A549 (cell line): Measurements from ENCODE around the gene APRT.

Experiments used
- CBX2 ChIP-seq: fragments of 200-600 bp; sonication (generic); IDR thresholded peaks from 2 replicates; pipeline ENCODE4 v1.6.1; 2016; ENCODE audit warnings: low read depth, mild to moderate bottlenecking, borderline replicate concordance
- CHD2 ChIP-seq: fragments of 150-350 bp; IDR thresholded peaks from 2 replicates; pipeline ENCODE4 v1.6.1; 2014; ENCODE audit warnings: low read length; ENCODE audit not compliant: partially characterized antibody
- CTCF ChIP-seq: fragments of >200 bp; sonication (Bioruptor Twin); formaldehyde crosslinking; IDR thresholded peaks from 3 replicates; pipeline ENCODE4 v1.5.1; 2016
- EP300 ChIP-seq, 2 experiments: fragments of >200 bp; sonication (Bioruptor Twin); formaldehyde crosslinking; IDR thresholded peaks; 2 replicates in 1 of 2; 3 replicates in 1 of 2; pipeline ENCODE4 v1.6.1; 2016 to 2017
- HMGXB4 ChIP-seq: fragments of 250-450 bp; sonication (Bioruptor Pico); IDR thresholded peaks from 2 replicates; pipeline ENCODE4 v1.5.0; 2021; ENCODE audit warnings: mild to moderate bottlenecking, moderate library complexity, borderline replicate concordance
- KDM5A ChIP-seq: fragments of 200-600 bp; sonication (generic); IDR thresholded peaks from 2 replicates; pipeline ENCODE4 v1.6.1; 2016; ENCODE audit warnings: antibody characterized with exemption, mild to moderate bottlenecking
- MAX ChIP-seq: IDR thresholded peaks from 2 replicates; pipeline ENCODE4 v1.6.1; 2012
- MAZ ChIP-seq: fragments of 150-350 bp; IDR thresholded peaks from 2 replicates; pipeline ENCODE4 v1.6.1; 2014; ENCODE audit warnings: antibody characterized with exemption, low read depth, low read length, borderline replicate concordance
- PBX3 ChIP-seq: IDR thresholded peaks from 2 replicates; pipeline ENCODE4 v1.6.1; 2012
- POLR2A ChIP-seq: IDR thresholded peaks from 2 replicates; pipeline ENCODE4 v1.6.1; 2012; ENCODE audit warnings: mild to moderate bottlenecking, low read length
- REST ChIP-seq: fragments of 200-600 bp; sonication (generic); IDR thresholded peaks from 2 replicates; pipeline ENCODE4 v1.6.1; 2016; ENCODE audit warnings: antibody characterized with exemption, mild to moderate bottlenecking, moderate library complexity
- RNF2 ChIP-seq: fragments of 200-600 bp; sonication (generic); IDR thresholded peaks from 2 replicates; pipeline ENCODE4 v1.6.1; 2016; ENCODE audit warnings: low read depth, mild to moderate bottlenecking, antibody characterized with exemption, moderate library complexity, borderline replicate concordance
- USF2 ChIP-seq: fragments of 450-650 bp; IDR thresholded peaks from 2 replicates; pipeline ENCODE4 v1.6.1; 2014; ENCODE audit warnings: antibody characterized with exemption

- no peak for TF ChIP-seq USF2
- no peak for TF ChIP-seq CTCF
- no peak for TF ChIP-seq MAX
- TF ChIP-seq POLR2A, result no peak
- TF ChIP-seq HMGXB4 (CRISPR knock-in tag), result no peak
- TF ChIP-seq RNF2, result no peak
- no peak for TF ChIP-seq EP300 (IDR thresholded peaks at IDR 0.05)
- no peak for TF ChIP-seq REST
- TF ChIP-seq CBX2, result no peak
- TF ChIP-seq PBX3, result no peak
- no peak for TF ChIP-seq KDM5A
- TF ChIP-seq CHD2, result no peak
- TF ChIP-seq MAZ, result no peak
Measured at GRCh38 chr16:88763502-88764053, 48.1 kb downstream of the APRT start.
